ENCODE data around the gene TBC1D22A.

DNA sequence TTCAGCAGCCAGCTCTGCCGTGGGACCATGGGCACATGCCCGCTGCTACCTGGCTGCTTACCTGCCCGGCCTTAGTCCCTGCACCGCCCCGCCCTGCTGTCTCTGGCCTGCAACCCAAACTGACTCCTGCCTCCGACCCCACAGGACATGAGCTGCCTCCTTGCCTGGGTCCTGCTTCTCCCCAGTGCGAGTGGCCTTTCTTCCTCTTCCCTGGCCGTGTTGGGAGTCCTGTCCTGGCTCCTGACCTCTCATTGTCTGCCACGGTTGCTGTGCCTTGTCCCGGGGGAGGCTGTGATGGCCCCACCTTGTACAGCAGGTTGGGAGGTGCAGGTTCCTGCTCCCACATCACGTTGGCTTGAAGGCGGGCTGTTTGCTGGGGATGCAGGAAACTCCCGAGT, 370.0 kb downstream of the TBC1D22A start:
- TF ChIP-seq, protein P1, sequence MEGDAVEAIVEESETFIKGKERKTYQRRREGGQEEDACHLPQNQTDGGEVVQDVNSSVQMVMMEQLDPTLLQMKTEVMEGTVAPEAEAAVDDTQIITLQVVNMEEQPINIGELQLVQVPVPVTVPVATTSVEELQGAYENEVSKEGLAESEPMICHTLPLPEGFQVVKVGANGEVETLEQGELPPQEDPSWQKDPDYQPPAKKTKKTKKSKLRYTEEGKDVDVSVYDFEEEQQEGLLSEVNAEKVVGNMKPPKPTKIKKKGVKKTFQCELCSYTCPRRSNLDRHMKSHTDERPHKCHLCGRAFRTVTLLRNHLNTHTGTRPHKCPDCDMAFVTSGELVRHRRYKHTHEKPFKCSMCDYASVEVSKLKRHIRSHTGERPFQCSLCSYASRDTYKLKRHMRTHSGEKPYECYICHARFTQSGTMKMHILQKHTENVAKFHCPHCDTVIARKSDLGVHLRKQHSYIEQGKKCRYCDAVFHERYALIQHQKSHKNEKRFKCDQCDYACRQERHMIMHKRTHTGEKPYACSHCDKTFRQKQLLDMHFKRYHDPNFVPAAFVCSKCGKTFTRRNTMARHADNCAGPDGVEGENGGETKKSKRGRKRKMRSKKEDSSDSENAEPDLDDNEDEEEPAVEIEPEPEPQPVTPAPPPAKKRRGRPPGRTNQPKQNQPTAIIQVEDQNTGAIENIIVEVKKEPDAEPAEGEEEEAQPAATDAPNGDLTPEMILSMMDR (IDR thresholded peaks at IDR 0.05 in 2 of 3, conservative IDR thresholded peaks at IDR 0.05 in 1 of 3; ENCODE audit: borderline replicate concordance in 1 of 3, insufficient read depth in 1 of 3, low read depth in 2 of 3, low read length in 2 of 3) = no peak
- TF ChIP-seq EZH2phosphoT487 (IDR thresholded peaks at IDR 0.05; ENCODE audit: borderline replicate concordance) = no peak
- no peak for TF ChIP-seq MAX (IDR thresholded peaks at IDR 0.05)
- no peak for TF ChIP-seq CBX3 (IDR thresholded peaks at IDR 0.05; ENCODE audit: low read depth)
- no peak for TF ChIP-seq YY1 (IDR thresholded peaks at IDR 0.05; ENCODE audit: extremely low read depth, insufficient replicate concordance, low read depth, low read length)
- no peak for TF ChIP-seq EZH2 (IDR thresholded peaks at IDR 0.05)
- TF ChIP-seq EGR1 (IDR thresholded peaks at IDR 0.05; ENCODE audit: low read depth) = no peak
